Omental fat pad (tissue), 4 donors: ENCODE data around the gene TGFBR3. TPM values are rescaled to one million over a fixed set of nuclear protein-coding genes. Genes with fewer than 3 reads are reported as not detected.

ENCODE experiments used
- ATAC-seq: fragments of 150-250 bp; one replicate; pipeline ENCODE4 v1.9.1; 2016; ENCODE audit warnings: mild to moderate bottlenecking, moderate library complexity; ENCODE audit not compliant: low FRiP score
- DNase-seq: peaks from one replicate; pipeline ENCODE4 v3.0.0-alpha.2; 2019; ENCODE audit warnings: low spot score
- total RNA-seq, 4 donors: library from RNA; depleted of rRNA; stranded (reverse); fragments of >200 nt; gene quantifications; one replicate each; pipeline ENCODE4 v1.1.0, GENCODE V29; 2016
- TF ChIP-seq, protein P1 (sequence below), 3 donors: fragments of 450-650 bp; IDR thresholded peaks; one replicate each; pipeline ENCODE4 v1.5.1; 2016 to 2017; ENCODE audit warnings: antibody characterized with exemption in 3 of 3, mild to moderate bottlenecking in 3 of 3, moderate library complexity in 2 of 3

Gene TGFBR3
- total RNA-seq, 4 donors from 2014 or later, result 104 to 267 (median 196) TPM

DNA sequence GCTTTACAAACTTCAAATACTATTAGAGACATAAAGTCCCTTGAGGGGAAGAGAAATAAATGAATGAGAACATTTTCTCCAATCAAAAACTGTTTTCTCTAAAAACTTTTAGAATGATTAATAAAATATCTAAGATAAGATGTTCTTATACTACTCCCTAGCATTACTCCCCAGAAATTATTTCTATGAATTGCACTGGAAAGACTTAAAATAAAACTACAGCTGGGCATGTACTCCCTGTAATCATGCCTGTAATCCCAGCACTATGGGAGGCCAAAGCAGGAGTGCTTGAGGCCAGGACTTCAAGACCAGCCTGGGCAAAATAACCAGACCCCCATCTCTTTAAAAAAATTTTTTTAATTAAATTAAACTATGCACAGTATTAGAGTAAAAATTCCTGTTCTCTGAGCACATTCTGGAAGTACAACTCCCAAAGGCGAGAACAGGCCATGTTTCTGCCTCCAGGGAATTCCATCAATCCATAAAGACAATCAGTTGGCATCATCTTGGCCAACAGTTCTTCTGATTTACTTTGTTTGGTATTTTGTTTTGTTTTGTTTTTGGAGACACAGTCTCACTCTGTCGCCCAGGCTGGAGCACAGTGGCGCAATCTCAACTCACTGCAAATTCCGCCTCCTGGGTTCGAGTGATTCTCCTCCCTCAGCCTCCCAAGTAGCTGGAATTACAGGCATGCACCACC is 77.9 kb downstream of the TGFBR3 start:
- peak; percentile 26 for ATAC-seq

DNA sequence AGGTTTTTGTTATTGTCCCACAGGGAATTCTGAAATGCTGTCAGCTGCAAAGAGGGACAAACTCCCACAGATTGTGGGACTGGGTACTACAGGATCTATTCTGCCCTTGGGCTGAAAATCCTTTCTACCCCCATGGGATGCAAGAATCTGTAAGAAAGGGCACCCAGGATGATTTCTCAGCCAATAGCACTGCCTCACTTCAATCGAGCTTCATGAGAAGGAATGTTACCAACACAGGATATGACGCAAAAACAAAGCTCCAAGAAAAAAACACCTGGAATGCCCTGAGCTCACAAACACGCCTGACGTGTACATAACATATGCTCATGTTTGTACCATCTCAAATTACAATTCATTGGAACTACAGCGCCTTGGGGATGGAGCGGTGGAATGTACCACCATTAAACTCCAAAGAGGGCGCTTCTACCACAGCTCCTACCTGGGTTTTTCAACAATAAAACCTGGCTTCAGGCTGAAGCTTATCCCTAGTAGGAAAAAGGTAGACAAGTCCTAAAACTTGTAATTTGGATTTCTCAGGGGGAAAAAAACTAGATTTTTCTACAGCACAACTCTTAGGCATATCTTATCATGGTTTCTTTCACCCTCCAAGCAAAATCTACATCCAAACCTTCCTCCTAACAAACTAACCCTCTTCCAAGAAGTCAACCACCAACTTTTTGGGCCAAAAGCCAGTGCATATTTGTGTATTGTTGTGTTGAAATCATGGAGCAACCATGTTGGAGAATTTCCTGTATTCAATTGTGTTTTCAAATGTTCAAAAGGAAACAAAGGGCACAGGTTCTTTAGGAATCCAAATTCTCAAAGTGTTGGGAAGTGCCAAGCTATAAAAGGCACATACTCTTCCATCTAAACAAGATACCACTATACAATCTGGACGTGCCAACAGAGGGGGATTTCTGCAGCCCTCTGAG is 78.9 kb downstream of the TGFBR3 start:
- TF ChIP-seq, protein P1, sequence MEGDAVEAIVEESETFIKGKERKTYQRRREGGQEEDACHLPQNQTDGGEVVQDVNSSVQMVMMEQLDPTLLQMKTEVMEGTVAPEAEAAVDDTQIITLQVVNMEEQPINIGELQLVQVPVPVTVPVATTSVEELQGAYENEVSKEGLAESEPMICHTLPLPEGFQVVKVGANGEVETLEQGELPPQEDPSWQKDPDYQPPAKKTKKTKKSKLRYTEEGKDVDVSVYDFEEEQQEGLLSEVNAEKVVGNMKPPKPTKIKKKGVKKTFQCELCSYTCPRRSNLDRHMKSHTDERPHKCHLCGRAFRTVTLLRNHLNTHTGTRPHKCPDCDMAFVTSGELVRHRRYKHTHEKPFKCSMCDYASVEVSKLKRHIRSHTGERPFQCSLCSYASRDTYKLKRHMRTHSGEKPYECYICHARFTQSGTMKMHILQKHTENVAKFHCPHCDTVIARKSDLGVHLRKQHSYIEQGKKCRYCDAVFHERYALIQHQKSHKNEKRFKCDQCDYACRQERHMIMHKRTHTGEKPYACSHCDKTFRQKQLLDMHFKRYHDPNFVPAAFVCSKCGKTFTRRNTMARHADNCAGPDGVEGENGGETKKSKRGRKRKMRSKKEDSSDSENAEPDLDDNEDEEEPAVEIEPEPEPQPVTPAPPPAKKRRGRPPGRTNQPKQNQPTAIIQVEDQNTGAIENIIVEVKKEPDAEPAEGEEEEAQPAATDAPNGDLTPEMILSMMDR (IDR thresholded peaks at IDR 0.05), result no peak
- ATAC-seq (no peak), DNase-seq (no peak)

More for the DNA sequence above, 77.9 kb downstream of the TGFBR3 start:
- DNase-seq, result no peak
- TF ChIP-seq, protein P1 (IDR thresholded peaks at IDR 0.05), result no peak

DNA sequence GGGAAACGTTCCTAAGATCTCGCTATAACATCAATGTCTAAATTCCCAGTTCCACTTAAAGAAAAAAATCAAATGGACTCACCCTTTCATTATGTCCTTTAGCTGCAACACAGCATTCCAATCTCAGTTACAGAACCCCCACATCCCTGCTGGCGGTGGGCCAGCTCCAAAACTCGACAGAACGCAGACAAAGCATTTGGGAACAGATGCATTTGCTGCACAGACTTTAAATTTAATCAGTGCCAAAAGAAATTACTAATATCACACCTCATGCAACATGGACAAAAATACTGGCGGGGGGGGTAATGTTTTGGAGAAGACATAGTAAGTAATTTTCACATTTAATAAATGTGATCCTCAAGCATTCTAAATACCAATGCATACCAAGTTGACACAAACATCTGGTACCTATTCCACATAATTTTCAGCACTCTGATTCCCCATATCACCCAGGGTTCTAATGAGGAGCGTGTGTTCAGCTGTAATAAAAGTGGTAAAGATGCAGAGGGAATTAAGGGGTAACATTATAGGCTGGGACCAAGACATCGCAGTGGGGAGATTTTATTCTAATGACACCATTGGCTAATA is 79.7 kb downstream of the TGFBR3 start:
- no peak for ATAC-seq
- TF ChIP-seq, protein P1 (IDR thresholded peaks at IDR 0.05), result no peak
- DNase-seq, result no peak

DNA sequence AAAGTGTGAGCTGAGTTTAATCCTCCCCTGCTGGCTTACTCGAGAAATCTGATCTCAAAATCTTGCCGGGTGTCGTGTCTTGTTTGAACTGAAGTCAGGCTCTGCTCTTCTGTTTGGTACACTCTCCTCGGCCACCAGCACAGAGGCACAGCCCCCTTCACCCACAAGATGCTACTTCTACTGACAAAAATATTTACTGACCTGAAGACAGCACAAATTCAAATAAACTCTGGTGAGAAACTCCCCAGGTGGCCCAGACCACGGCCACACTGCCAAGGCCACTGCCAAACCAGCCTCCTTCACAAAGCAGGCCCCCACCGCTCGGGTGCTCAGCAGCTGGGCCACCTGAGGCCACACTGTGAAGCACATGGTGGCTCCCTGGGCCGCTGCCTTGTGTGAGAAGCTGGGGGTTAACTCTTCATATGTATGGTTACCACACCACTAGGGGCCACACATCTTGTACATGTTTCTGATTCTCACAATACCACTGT is 80.6 kb downstream of the TGFBR3 start:
- no peak for DNase-seq
- TF ChIP-seq, protein P1 (IDR thresholded peaks at IDR 0.05), result no peak
- no peak for ATAC-seq

DNA sequence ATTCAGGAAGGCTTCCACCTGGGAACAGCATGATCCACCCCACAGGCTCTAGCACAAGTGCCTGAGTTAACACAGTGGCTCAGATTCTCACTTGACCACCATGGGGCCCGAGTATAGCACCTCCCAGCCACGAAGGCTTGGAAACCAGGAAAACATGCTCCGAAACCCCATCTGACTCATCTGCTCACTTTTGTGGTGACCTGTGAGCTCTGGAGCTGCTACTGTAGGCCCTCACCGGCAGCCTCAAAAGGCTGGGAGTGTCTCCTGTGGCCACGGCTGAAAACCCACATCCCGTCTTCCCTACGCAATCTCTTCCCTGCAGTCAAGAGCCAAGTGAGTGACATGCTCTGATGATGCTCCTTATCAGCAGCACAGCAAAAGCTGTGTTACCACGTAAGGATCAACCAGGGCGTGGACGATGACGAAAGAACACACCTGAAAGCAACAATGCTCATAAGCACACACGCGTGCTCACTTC is 81.4 kb downstream of the TGFBR3 start:
- TF ChIP-seq, protein P1 (IDR thresholded peaks at IDR 0.05), result no peak
- DNase-seq (no peak), ATAC-seq (no peak)

DNA sequence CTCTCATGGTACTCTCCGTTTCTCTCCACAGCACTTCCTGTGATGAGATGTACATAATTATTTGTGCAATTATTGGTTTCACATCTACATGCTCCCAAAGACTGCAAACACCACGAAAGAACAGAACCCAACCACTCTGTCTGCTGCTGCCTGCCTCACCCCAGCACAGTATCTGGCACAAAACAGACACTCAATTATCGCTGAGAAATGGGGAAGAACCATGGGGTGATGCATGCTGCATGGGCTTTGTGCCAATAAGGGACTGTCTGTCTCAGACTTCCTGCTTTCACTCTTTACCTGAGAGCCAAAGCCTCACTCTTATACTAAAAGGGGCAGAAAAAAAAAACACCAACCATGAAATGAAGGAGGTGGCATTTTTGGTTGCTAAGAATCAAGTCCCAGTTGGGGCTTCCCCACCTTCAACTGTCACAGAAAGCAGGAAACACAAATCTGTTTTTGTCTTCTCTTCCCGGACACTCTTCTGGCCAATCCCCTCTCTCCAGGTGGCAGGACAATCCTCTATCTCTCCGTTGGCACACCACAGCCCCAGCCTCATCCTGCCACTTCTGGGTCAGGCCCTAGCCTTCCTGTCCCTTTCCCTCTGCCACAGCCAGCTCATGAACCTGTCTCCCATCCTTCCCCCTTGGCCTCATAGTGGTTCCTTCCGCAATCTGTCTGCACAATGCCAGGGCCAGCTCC is 82.0 kb downstream of the TGFBR3 start:
- ATAC-seq, result no peak

More for the DNA sequence above, 82.0 kb downstream of the TGFBR3 start:
- TF ChIP-seq, protein P1 (IDR thresholded peaks at IDR 0.05), result no peak
- DNase-seq, result no peak
